GM21723 (cell line): ENCODE measurements around the gene KIF1B.

Source experiments
- ATAC-seq: cut with Tn5 transposase; IDR thresholded peaks from one replicate; pipeline ENCODE4 v1.9.1; 2021; ENCODE audit warnings: mild to moderate bottlenecking, moderate library complexity; ENCODE audit not compliant: unreplicated experiment

KIF1B gene

GRCh38 chr1:10271869-10272268, 61.5 kb downstream of the KIF1B start:
- no peak for ATAC-seq

DNA sequence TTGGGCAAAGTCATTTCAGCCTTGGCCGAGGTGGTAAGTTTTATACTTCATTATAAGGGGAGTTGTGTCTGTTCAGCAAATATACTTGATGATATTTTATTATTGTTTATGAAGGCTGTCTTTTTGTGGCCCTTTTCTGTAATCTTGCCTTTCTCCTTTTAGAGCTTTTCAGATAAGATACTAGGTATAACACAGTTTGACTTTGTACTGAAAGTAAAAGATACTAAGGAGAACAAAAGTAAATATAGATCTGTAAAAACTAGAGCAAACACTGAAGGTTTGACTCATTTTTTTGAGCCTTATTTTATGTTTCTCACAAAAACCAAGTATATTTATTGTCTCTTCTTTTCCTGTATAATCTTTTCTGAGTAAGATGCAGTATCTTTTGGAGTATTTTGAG, 61.9 kb downstream of the KIF1B start:
- ATAC-seq: no peak

DNA sequence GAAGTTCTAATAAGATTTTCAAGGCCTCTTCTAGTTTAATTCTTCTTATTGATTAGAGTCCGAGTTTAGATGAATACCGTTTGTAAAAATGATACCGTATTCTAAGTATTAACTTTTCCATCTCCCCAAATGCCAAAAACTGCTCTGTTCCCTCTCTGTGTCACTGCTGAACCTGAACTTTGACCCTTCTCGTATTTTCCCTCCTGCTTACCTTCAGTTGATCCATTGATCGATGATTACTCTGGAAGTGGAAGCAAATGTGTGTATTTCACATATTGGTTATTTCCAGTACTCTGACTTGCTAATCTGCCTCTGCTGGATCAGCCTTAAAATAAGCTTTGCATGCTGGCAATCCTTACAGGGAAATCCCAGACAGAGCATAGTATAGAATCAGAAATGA, 68.5 kb downstream of the KIF1B start:
- no peak for ATAC-seq

- ATAC-seq: no peak
These were observed 70.3 kb downstream of the KIF1B start for GRCh38 chr1:10280439-10281350.

DNA sequence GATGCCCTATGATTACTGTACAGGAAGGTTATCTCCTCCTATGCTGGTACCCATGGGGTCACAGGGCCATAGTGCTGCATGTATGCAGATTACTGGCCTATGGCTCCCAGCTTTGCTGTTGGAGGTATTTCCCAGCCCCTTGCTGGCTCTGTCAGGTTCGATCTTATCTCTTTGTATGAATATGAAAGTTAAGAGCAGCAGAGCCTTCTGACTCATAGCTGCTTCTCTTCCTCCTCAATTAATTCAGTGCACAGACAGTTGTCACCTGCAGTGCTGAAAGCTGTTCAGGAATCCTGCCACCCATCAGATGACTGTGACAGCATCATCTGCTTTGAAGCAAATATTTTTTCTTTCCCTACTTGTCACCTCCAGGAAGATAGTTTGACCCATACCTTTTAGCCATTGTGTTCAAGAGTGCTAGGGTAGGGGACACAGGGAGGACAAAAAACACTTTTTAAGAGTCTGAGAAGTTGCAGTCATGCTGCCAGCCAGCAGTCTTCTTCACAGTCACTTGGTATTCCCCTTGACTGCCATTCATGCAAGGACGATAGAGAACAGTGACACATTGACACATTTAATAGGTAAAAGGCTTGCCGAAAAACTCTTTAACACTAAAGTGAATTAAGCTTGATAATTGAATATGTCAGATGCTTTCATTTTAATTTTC, 73.1 kb downstream of the KIF1B start:
- ATAC-seq: no peak

DNA sequence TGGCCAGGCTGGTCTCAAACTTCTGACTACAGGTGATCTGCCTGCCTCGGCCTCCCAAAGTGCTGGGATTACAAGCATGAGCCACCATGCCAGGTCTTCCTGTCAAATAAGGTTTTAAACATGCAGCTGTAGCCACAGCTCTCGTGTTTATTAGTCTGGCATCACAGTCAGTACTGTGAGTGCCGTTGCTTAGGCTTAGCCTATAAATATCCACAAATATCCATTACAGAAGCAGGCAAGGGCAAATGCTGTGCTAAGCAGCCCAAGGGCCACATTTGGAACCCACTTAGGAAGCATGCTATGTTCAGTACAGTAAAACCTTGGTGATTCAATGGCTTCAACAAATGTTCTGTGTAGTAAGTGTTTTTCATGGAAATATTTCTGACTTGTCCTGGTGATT, 75.9 kb downstream of the KIF1B start:
- no peak for ATAC-seq

GRCh38 chr1:10287023-10287645, 76.8 kb downstream of the KIF1B start:
- ATAC-seq: no peak

DNA sequence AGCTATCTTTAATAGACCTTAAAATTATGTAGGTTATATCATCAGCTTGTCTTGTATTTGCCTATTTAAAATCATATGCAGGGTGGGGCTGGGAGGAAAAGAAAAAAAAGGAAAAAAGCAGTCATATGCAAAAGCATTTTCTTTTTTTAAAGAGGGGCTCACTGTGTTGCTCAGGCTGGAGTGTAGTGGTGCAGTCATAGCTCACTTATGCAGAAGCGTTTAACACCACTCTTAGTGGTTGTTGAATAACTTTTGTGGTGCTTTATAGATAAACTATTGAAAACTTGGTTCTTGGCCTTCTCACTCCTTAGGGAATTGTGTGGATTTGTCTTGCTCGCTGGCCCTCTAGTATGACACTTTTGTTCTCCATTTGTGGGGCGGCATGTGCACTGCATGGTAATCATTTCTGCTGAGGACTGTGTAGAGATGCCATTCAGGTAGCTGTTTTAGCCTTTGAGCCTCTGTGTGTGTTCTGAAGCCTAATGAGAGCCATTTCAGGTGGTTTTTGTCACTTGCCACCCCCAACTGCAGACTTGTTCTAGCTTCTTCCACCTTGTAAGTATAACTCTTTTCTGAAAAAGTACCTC, 77.8 kb downstream of the KIF1B start:
- ATAC-seq: no peak

- no peak for ATAC-seq
These were observed 81.3 kb downstream of the KIF1B start for GRCh38 chr1:10291705-10292104.

DNA sequence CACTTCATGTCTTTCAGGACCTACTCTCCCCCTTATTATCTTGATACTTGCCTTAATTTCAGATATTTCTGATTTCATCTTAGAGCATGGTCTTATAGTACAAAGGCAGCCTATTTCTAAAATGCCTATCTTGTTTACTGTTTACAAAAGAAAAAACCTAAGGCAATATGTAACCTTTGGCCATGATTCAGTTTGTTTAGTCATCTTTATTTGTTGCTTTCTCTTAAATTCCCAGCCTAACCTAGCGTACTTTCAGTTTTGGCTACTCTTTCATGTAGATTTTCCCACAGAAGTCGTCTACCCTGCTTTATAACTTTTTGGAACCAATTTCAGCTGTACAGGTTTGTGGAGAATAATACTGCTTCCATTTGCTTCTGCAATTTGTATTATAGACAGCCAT, 81.8 kb downstream of the KIF1B start:
- no peak for ATAC-seq

GRCh38 chr1:10295481-10296085, 85.2 kb downstream of the KIF1B start:
- ATAC-seq: no peak

DNA sequence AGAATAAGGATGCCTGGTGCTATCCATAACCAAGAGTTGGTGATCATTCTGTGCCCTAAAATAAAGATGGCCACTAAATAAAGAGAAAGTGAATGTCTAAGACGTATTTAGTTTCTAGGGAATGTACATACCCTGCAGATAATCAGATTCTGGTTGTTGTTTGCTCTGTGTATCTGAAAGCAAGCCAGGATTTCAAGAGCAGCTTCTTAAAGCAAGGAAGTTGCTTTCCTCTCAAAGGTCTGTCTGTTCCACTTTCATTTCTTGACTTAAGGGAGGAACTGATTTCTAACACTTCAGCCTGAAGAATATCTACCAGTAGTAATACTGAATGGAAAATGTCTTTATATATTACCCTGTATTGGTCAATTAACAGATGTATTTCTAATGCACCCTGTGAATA, 88.8 kb downstream of the KIF1B start:
- no peak for ATAC-seq

DNA sequence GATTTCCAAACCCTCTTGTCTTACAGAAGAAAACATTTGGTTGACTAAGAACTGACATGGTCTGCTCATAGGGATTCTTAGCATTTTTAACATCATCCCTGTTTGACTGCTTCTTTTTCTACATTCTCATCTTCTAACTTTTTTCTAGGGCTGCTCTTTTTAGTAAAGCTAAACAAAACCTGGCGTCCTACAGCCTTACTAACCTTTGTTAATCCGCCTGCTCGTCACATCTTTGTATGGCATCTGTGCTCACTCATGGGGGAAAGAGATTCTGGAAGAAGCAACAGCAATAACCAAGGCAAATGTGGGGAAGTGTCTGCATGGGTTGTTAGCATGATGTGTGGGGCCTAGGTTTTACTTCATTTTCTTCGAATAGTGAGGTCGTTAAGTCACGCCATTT, 92.0 kb downstream of the KIF1B start:
- no peak for ATAC-seq

- no peak for ATAC-seq
These were observed 93.9 kb downstream of the KIF1B start for GRCh38 chr1:10304295-10304694.

GRCh38 chr1:10306435-10306834, 96.1 kb downstream of the KIF1B start:
- no peak for ATAC-seq

DNA sequence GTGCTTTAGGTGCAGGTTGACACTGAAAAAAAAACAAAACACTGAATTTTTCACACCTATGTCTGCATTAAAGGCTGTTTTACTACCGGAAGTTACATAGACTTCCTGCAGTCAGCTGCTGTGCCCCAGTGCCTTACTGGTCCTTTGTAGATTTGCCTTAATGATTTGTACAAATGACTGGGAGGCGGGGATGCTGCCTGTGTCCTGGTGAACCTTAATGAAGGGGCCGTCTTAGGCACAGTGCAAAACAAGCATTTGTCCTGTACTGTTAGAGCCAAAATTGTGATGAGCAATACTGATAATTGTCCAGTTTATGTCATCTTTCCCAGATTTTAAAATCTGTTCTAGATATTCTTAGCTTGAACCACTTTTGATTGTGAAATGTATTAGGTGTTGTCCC, 97.6 kb downstream of the KIF1B start:
- no peak for ATAC-seq

- ATAC-seq: no peak
These were observed 99.1 kb downstream of the KIF1B start for GRCh38 chr1:10309243-10310011.

DNA sequence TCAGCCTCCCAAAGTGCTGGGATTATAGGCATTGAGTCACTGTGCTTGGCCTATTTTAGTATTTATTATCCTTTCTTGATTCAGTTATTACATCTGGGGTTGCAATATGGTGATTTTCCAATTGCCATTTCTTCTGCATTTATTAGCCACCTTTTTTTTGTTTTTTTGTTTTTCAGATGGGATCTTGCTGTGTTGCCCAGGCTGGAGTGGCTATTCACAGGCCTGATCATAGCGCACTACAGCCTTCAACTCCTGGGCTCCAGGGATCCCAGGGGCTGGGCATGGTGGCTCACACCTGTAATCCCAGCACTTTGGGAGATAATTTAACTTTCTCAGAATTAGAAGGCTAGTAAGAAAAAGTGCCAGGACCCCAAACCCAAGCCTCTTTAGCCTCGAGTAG, 106.4 kb downstream of the KIF1B start:
- ATAC-seq: no peak

DNA sequence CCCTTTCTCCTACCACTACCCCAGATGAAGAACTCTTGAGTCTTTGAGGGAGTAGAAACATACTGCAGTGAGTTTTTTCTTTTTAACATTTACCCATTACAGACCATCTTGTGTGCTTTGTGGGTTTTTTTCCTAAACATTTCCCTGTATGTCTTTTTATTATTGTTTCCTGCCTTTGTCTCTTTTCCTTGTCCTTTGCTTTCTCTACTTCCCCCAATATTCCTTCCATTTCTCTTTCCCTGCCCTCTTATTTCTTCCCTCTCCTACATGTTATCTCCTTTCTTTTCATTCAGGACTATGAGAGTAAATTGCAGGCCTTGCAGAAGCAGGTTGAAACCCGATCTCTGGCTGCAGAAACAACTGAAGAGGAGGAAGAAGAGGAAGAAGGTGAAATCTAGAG, 109.4 kb downstream of the KIF1B start:
- no peak for ATAC-seq

DNA sequence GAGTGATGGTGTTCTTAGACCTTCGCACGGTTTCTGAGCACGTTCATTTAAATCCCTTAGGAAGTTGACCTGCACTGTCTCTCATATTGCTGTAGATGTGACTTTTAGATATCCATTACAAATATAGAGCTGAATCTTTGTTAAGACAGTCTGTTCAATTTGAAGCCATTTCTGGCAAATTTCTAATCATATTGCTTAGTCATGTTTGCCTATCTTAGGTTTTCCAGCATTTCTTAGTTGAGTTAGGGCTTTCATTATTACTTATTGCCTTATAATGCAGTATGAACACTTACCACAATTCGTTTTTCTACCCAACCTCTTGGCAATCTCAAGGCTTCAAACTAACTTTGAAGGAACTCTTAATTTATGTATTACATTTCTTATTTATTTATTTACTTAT, 110.0 kb downstream of the KIF1B start:
- ATAC-seq: no peak
